Measurements from ENCODE around the gene FAM151A. TPM values are rescaled to one million over a fixed set of nuclear protein-coding genes. Genes with fewer than 3 reads are reported as not detected.

The FAM151A gene
- total RNA-seq, 4 donors from 2014 or later = 1.4 to 28.5 (median 7.1) TPM

DNA sequence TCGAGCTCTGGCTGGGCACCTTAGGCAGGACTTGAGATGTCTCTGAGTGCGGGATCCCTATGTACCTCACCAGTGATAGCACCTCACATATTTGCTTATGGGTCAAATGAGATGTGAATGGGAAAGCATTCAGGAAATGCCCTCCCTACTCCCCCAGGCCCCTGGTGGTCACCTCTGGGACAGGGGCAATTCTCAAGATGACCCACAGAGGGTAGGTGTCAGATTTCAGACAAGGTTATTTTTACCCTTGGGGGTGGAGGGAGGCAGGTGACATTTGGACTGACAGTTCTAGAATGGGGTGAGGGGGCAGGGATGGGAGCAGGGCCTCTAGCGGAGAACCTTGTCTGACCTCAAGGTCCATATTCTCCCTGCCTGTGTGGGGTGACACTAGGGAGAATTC lies 48.2 kb downstream of the FAM151A start:
- intact Hi-C loops (cut with DNase I; ENCODE audit: low total_unique reads) = no loop called here
- DNase-seq = no peak
- no peak overlapping the region for H3K4me3 ChIP-seq
- no peaks in the 10 kb centered on the region for H3K27me3 ChIP-seq
- H3K27ac ChIP-seq = no peak overlapping the region
- in situ Hi-C loops (cut with MboI; ENCODE audit: low pct_ligation_motif_present in 1 of 4, low pct_unique_long_range_greater_than_20kb in 1 of 4, low sequenced_read_pairs in 3 of 4) = no loop called here
- WGBS, 2 donors (ENCODE audit: low coverage in 1 of 2) = 96 to 100% methylated on average over 2 to 3 of the region's 3 CpGs
- TF ChIP-seq EP300 (IDR thresholded peaks at IDR 0.05; ENCODE audit: low read depth) = no peak
- no peak for TF ChIP-seq POLR2AphosphoS5 (IDR thresholded peaks at IDR 0.05)
- no peak for TF ChIP-seq POLR2A (IDR thresholded peaks at IDR 0.05)
- TF ChIP-seq, protein P1, sequence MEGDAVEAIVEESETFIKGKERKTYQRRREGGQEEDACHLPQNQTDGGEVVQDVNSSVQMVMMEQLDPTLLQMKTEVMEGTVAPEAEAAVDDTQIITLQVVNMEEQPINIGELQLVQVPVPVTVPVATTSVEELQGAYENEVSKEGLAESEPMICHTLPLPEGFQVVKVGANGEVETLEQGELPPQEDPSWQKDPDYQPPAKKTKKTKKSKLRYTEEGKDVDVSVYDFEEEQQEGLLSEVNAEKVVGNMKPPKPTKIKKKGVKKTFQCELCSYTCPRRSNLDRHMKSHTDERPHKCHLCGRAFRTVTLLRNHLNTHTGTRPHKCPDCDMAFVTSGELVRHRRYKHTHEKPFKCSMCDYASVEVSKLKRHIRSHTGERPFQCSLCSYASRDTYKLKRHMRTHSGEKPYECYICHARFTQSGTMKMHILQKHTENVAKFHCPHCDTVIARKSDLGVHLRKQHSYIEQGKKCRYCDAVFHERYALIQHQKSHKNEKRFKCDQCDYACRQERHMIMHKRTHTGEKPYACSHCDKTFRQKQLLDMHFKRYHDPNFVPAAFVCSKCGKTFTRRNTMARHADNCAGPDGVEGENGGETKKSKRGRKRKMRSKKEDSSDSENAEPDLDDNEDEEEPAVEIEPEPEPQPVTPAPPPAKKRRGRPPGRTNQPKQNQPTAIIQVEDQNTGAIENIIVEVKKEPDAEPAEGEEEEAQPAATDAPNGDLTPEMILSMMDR (IDR thresholded peaks at IDR 0.05) = no peak
- H3K9me3 ChIP-seq = no peaks in the 10 kb centered on the region
- H3K36me3 ChIP-seq = no peaks in the 10 kb centered on the region
- peaks cover 9 to 29% (median 12%) of the 10 kb centered on the region in 4 donors for H3K4me1 ChIP-seq

DNA sequence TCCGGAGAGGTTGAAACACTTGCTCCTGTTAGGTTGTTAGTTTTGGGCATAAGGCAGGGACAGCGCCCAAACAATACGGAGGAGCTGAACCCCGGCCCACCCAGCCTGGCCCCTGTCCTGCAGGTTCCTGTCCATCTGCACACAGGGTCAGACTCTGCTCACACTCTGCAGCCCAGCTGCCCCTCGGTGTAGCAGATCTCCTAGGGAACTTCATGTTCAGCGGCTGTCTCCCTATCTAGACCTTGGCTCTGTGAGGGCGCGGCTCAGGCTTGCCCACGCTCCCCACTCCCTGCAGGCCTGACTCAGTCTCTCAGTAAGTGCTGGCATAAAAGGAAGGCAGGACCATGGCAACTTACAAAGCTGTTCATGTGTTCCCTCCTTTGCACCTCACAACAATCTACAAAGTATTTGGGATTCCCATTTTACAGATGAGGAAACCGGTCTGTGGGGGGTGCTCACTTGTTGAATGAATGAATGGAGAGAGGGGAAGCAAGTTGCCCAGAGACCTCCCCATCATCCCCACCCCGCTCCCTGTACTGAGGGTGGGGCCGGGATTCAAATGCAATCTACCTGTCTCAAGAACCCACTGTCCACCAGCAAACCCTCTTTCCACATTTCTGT lies 49.1 kb downstream of the FAM151A start:
- WGBS, 2 donors (ENCODE audit: low coverage in 1 of 2) = 89 to 93% methylated on average over 2 to 12 of the region's 12 CpGs
- Histone ChIP-seq H3K4me1 (peaks cover 3 to 21% (median 10%) of the 10 kb centered on the region in 4 donors), H3K9me3 (no peaks in the 10 kb centered on the region), H3K27me3 (no peaks in the 10 kb centered on the region), H3K4me3 (no peak overlapping the region), H3K27ac (no peak overlapping the region), H3K36me3 (no peaks in the 10 kb centered on the region)
- no peak for DNase-seq
- TF ChIP-seq EP300 (IDR thresholded peaks at IDR 0.05; ENCODE audit: low read depth) = no peak
- TF ChIP-seq, protein P1 (IDR thresholded peaks at IDR 0.05) = no peak
- no peak for TF ChIP-seq POLR2A (IDR thresholded peaks at IDR 0.05)
- no peak for TF ChIP-seq POLR2AphosphoS5 (IDR thresholded peaks at IDR 0.05)
- in situ Hi-C loops (cut with MboI; ENCODE audit: low pct_ligation_motif_present in 1 of 4, low pct_unique_long_range_greater_than_20kb in 1 of 4, low sequenced_read_pairs in 3 of 4) (no loop called here), intact Hi-C loops (cut with DNase I; ENCODE audit: low total_unique reads) (no loop called here)

DNA sequence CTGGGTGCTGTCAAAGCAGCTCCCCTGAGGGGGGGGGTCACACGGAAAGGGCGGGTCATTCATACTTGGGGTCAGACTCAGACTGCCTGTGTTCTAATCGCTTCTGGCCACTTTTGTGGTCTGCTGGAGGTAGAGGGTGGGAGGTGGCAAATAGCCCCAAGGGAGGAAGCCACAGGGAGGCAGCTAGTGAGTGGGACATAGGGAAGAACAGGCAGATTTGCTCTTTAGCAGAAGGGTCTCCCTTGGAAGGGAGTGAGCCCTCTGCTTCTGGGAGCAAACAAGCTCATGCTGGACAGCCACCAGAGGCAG lies 50.8 kb downstream of the FAM151A start:
- no peak overlapping the region for H3K27ac ChIP-seq
- intact Hi-C loops (cut with DNase I; ENCODE audit: low total_unique reads) (no loop called here), in situ Hi-C loops (cut with MboI; ENCODE audit: low pct_ligation_motif_present in 1 of 4, low pct_unique_long_range_greater_than_20kb in 1 of 4, low sequenced_read_pairs in 3 of 4) (no loop called here)
- DNase-seq = no peak
- no peaks in the 10 kb centered on the region for H3K9me3 ChIP-seq
- no peak for TF ChIP-seq POLR2A (IDR thresholded peaks at IDR 0.05)
- no peak for TF ChIP-seq POLR2AphosphoS5 (IDR thresholded peaks at IDR 0.05)
- TF ChIP-seq, protein P1 (IDR thresholded peaks at IDR 0.05) = no peak
- no peak for TF ChIP-seq EP300 (IDR thresholded peaks at IDR 0.05; ENCODE audit: low read depth)
- peaks cover 0 to 16% (median 7%) of the 10 kb centered on the region in 4 donors for H3K4me1 ChIP-seq
- H3K27me3 ChIP-seq = no peaks in the 10 kb centered on the region
- no peaks in the 10 kb centered on the region for H3K36me3 ChIP-seq
- WGBS, 2 donors (ENCODE audit: low coverage in 1 of 2) = 19 to 80% methylated on average over 2 to 3 of the region's 3 CpGs
- H3K4me3 ChIP-seq = no peak overlapping the region

DNA sequence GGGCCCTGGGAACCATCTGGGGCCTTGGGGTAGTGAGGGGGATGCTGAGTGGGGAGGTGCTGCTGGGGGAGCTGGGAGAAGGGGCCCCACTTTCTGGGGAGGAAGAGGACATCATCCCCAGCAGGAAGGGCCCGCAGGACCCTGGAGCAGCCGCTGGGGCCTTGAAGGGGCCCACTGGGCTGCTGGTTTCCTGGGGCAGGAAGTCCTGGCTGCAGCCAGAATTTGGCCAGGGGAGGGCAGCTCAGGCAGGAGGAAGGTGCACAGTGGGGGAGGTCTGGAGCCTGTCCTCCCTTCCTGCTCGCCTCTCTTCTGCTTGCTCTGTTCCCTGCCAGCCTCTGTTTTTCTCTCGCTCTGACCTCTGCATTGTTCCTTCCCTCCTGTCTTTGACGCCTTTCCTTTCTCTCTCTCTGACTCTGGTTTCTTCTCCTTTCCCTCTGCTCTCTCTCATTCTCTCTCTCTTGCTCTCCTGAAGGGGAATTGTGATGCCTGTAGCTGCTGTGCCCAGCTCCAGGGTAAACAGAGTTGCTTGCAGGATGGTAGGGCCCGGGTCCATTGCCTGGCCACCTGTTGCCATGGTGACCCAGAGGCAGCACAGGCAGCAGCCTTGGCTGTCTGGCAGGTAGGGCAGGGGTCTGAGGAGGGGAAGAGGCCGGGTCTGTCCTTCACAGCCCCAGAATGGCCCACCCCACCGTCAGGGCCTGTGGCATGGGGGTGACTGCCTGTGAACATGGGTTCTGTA lies 51.4 kb downstream of the FAM151A start:
- intact Hi-C loops (cut with DNase I; ENCODE audit: low total_unique reads) = no loop called here

More for the DNA sequence above, 51.4 kb downstream of the FAM151A start:
- Histone ChIP-seq H3K4me1 (peaks cover 0 to 22% (median 7%) of the 10 kb centered on the region in 4 donors), H3K36me3 (no peaks in the 10 kb centered on the region), H3K9me3 (no peaks in the 10 kb centered on the region), H3K27me3 (no peaks in the 10 kb centered on the region), H3K27ac (no peak overlapping the region), H3K4me3 (no peak overlapping the region)
- no peak for TF ChIP-seq EP300 (IDR thresholded peaks at IDR 0.05; ENCODE audit: low read depth)
- TF ChIP-seq, protein P1 (IDR thresholded peaks at IDR 0.05) = no peak
- TF ChIP-seq POLR2A (IDR thresholded peaks at IDR 0.05) = no peak
- no peak for TF ChIP-seq POLR2AphosphoS5 (IDR thresholded peaks at IDR 0.05)
- 66 to 67% methylated on average over 5 of the region's 8 CpGs for WGBS, 2 donors (ENCODE audit: low coverage in 1 of 2)
- DNase-seq = no peak
- in situ Hi-C loops (cut with MboI; ENCODE audit: low pct_ligation_motif_present in 1 of 4, low pct_unique_long_range_greater_than_20kb in 1 of 4, low sequenced_read_pairs in 3 of 4) = no loop called here

Measured in transverse colon (tissue), 4 donors.